Testis (tissue), 2 donors: ENCODE results near the gene IFI44.

Experiments used
- CTCF ChIP-seq, 3 experiments: fragments of 450-650 bp in 2 of 3; fragments of 200-600 bp in 1 of 3; sonication (generic) in 1 of 3; IDR thresholded peaks; one replicate each; pipeline ENCODE4 v1.5.1; 2016 to 2019; ENCODE audit warnings: antibody characterized with exemption in 3 of 3, mild to moderate bottlenecking in 2 of 3, moderate library complexity in 1 of 3
- POLR2A ChIP-seq: fragments of 450-650 bp; IDR thresholded peaks from one replicate; pipeline ENCODE4 v1.6.1; 2017; ENCODE audit warnings: antibody characterized with exemption, mild to moderate bottlenecking, moderate library complexity

DNA sequence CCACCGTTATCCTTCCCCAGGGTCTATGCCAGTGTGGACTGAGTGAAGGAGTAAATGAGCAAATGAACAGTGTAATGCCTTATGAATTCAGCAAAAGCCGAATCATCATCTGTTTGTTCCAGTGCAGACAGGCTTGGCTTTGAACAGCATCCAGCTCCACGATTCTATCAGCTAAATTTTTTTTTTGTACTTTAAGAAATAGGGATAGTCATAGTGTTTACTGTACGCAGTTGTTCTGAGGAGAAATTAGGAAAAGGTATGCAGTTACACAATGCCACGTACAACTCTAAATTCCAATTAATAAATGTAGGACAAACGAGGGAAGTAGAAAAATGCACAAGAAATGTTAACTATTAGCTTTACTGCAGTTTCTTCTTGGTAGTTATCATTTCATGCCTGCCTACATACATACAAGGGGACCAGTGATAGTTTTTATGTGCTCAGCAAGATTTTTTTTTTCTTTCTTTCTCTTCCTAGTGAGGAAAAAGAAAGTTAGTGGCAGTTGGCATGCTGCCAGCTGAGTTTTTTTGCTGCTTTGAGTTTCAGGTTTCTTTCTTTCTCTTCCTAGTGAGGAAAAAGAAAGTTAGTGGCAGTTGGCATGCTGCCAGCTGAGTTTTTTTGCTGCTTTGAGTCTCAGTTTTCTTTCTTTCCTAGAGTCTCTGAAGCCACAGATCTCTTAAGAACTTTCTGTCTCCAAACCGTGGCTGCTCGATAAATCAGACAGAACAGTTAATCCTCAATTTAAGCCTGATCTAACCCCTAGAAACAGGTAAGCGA, 29.6 kb upstream of the IFI44 start, which contains the start of gene IFI44L:
- TF ChIP-seq CTCF (IDR thresholded peaks at IDR 0.05) (no peak), POLR2A (no peak)
